NB4 (cell line): ENCODE results near the gene IGSF11.
A peak's percentile ranks its signal among the peaks of the same experiment; 100 is the strongest.

ENCODE experiments used
- DNase-seq: peaks from one replicate; pipeline ENCODE4 v3.0.0; 2010; ENCODE audit warnings: low read depth
- H3K4me3 ChIP-seq: one replicate; pipeline ENCODE4 v1.5.1; 2011; ENCODE audit warnings: mild to moderate bottlenecking, low read depth, low read length, moderate library complexity
- CTCF ChIP-seq: IDR thresholded peaks from one replicate; pipeline ENCODE4 v1.5.1; 2012; ENCODE audit warnings: low read depth, low read length
- MAX ChIP-seq: IDR thresholded peaks from 2 replicates; pipeline ENCODE4 v1.6.1; 2011; ENCODE audit warnings: low read depth, low read length
- MYC ChIP-seq: IDR thresholded peaks from 2 replicates; pipeline ENCODE4 v1.6.1; 2011; ENCODE audit warnings: low read depth, low read length
- POLR2A ChIP-seq: IDR thresholded peaks from 2 replicates; pipeline ENCODE4 v1.6.1; 2011; ENCODE audit warnings: mild to moderate bottlenecking; ENCODE audit not compliant: insufficient read length; ENCODE audit errors: extremely low read depth

Gene IGSF11

GRCh38 chr3:118970819-118971218, 63.8 kb downstream of the IGSF11 start:
- no peak for DNase-seq
- TF ChIP-seq POLR2A (no peak), MAX (no peak), MYC (no peak), CTCF (no peak)
- H3K4me3 ChIP-seq = no peak overlapping the region

- TF ChIP-seq MYC (no peak), POLR2A (no peak), MAX (no peak), CTCF (no peak)
- no peak for DNase-seq
- H3K4me3 ChIP-seq = no peak overlapping the region
These were observed 66.0 kb downstream of the IGSF11 start for GRCh38 chr3:118968640-118969039.

GRCh38 chr3:118968111-118968510, 66.5 kb downstream of the IGSF11 start:
- TF ChIP-seq MAX (no peak), CTCF (no peak), POLR2A (no peak), MYC (no peak)
- DNase-seq = peak; percentile 45
- no peak overlapping the region for H3K4me3 ChIP-seq

- no peak for DNase-seq
These were observed 67.9 kb downstream of the IGSF11 start for GRCh38 chr3:118966700-118967099.

GRCh38 chr3:118963711-118964110, 70.9 kb downstream of the IGSF11 start:
- no peak for TF ChIP-seq MAX
- TF ChIP-seq MYC = no peak
- TF ChIP-seq POLR2A = no peak
- TF ChIP-seq CTCF = no peak
- no peak overlapping the region for H3K4me3 ChIP-seq
- DNase-seq = no peak

More at GRCh38 chr3:118966700-118967099, 67.9 kb downstream of the IGSF11 start:
- TF ChIP-seq MAX = no peak
- TF ChIP-seq POLR2A = no peak
- no peak for TF ChIP-seq MYC
- no peak for TF ChIP-seq CTCF
- no peak overlapping the region for H3K4me3 ChIP-seq

- no peak overlapping the region for H3K4me3 ChIP-seq
- TF ChIP-seq CTCF = no peak
- no peak for TF ChIP-seq POLR2A
- no peak for TF ChIP-seq MAX
- TF ChIP-seq MYC = no peak
- no peak for DNase-seq
These were observed 73.7 kb downstream of the IGSF11 start for GRCh38 chr3:118960876-118961450.
